T-helper 1 cell (primary cell): ENCODE measurements around the gene RRAD.

Source experiments
- DNase-seq, 5 donors: peaks; one replicate each; pipeline ENCODE4 v3.0.0-alpha.2; 2012 to 2020

Gene RRAD

GRCh38 chr16:66874079-66874775, 51.1 kb downstream of the RRAD start:
- peak in 1 of 5 donors; percentile 65 for DNase-seq

- DNase-seq = no peak
Observed at GRCh38 chr16:66873685-66874055, 51.7 kb downstream of the RRAD start.

GRCh38 chr16:66872943-66873684, 52.2 kb downstream of the RRAD start:
- peak; percentile 71 to 99 (median 75) for DNase-seq

DNA sequence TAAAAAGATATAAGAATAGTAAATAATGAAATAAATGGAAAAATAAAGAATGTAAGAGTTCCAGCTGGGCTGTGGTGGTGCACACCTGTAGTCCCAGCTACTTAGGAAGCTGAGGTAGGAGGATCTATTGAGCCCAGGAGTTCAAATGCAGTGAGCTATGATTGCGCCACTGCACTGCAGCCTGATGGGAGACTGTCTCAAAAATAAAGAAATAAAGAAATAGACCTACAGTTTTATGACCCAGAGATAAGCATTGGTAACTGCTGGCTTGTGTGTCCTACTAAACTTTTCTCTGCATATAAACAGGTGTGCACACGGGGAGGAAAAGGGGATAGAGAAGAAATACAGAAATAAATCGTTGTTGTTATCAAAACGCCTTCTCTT, 52.8 kb downstream of the RRAD start:
- no peak for DNase-seq

- no peak for DNase-seq
Observed at GRCh38 chr16:66871840-66872239, 53.5 kb downstream of the RRAD start.
